Measurements from ENCODE around the gene COX19.

GRCh38 chr7:994592-995308 is 19.4 kb upstream of the COX19 start:
- TF ChIP-seq POLR2A (IDR thresholded peaks at IDR 0.05) (no peak), CTCF (IDR thresholded peaks at IDR 0.05) (no peak)
